Endothelial cell of umbilical vein (primary cell): ENCODE data around the gene POLR1D. TPM values are rescaled to one million over a fixed set of nuclear protein-coding genes. Genes with fewer than 3 reads are reported as not detected.

Source experiments
- BruUV-seq: library from RNA; stranded (reverse); fragments of 400-500 nt; replicated peaks from 2 replicates; lab custom pipeline; 2021; lab: Mats Ljungman, UMichigan
- CTCF ChIA-PET: fragments of 300-600, 350-600 bp; sonication (Branson Sonifier 250); formaldehyde crosslinking; loops from one replicate; lab custom pipeline; 2021; ENCODE audit warnings: antibody characterized with exemption, inconsistent platforms; lab: Charles Lee
- POLR2A ChIA-PET: fragments of 300-600, 350-600 bp; sonication (Branson Sonifier 250); formaldehyde crosslinking; loops from one replicate; lab custom pipeline; 2021; ENCODE audit warnings: antibody characterized with exemption, inconsistent platforms; lab: Charles Lee
- DNase-seq: peaks from one replicate; pipeline ENCODE4 v3.0.0-alpha.2; 2011; ENCODE audit warnings: low read depth, low spot score
- FAIRE-seq: peaks from 2 replicates; lab custom pipeline; 2011; peaks lifted over from hg19 to GRCh38; lab: Jason Lieb, UNC
- H2AFZ ChIP-seq: 2 replicates; pipeline ENCODE4 v1.6.0; 2012; ENCODE audit warnings: low read depth, low read length, control low read depth, inconsistent platforms
- H3K27ac ChIP-seq: 2 replicates; pipeline ENCODE4 v1.5.1; 2011; ENCODE audit warnings: low read depth, mild to moderate bottlenecking, control low read depth, low read length, moderate library complexity; ENCODE audit not compliant: insufficient read depth
- H3K27me3 ChIP-seq, 2 experiments: 2 replicates each; pipeline versions ENCODE4 v1.6.0 to v1.6.1; 2011; ENCODE audit warnings: low read length in 2 of 2, mixed read lengths in 1 of 2; ENCODE audit not compliant: control insufficient read depth in 2 of 2, insufficient read depth in 2 of 2
- H3K36me3 ChIP-seq, 2 experiments: 2 replicates in 1 of 2; 3 replicates in 1 of 2; pipeline ENCODE4 v1.5.1; 2011; ENCODE audit warnings: low read length in 2 of 2, mild to moderate bottlenecking in 1 of 2, moderate library complexity in 1 of 2; ENCODE audit not compliant: control insufficient read depth in 2 of 2, insufficient read depth in 2 of 2; ENCODE audit errors: extremely low read depth in 1 of 2
- H3K4me1 ChIP-seq: 3 replicates; pipeline ENCODE4 v1.5.1; 2011; ENCODE audit warnings: mild to moderate bottlenecking, low read length; ENCODE audit not compliant: control insufficient read depth, insufficient read depth; ENCODE audit errors: extremely low read depth
- H3K4me2 ChIP-seq: 2 replicates; pipeline ENCODE4 v1.6.1; 2011; ENCODE audit warnings: low read length, control low read depth, mixed read lengths; ENCODE audit not compliant: insufficient read depth
- H3K4me3 ChIP-seq, 3 experiments: fragments of 200-600 bp in 1 of 3; sonication (generic), shearing (Covaris generic) in 1 of 3; replicated peaks in 1 of 3; 2 replicates each; pipeline ENCODE4 v1.5.1; 2011 to 2016; ENCODE audit warnings: control low read depth in 3 of 3, low read length in 3 of 3, mild to moderate bottlenecking in 2 of 3, inconsistent platforms in 1 of 3, low read depth in 1 of 3, moderate library complexity in 1 of 3; ENCODE audit not compliant: insufficient read depth in 1 of 3
- H3K79me2 ChIP-seq: 2 replicates; pipeline ENCODE4 v1.6.0; 2012; ENCODE audit warnings: low read length, inconsistent platforms; ENCODE audit not compliant: control insufficient read depth, insufficient read depth
- H3K9ac ChIP-seq: replicated peaks from 2 replicates; pipeline ENCODE3; 2011; ENCODE audit warnings: low read length, control low read depth; ENCODE audit not compliant: insufficient read depth; ENCODE audit errors: extremely low read depth
- H3K9me1 ChIP-seq: replicated peaks from 3 replicates; pipeline ENCODE4 v1.6.0; 2011; ENCODE audit warnings: mild to moderate bottlenecking, low read length; ENCODE audit not compliant: control insufficient read depth, insufficient read depth; ENCODE audit errors: extremely low read depth
- H3K9me3 ChIP-seq: replicated peaks from 2 replicates; pipeline ENCODE4 v1.5.1; 2012; ENCODE audit warnings: low read length, inconsistent platforms; ENCODE audit not compliant: control insufficient read depth, insufficient read depth
- H4K20me1 ChIP-seq: replicated peaks from 2 replicates; pipeline ENCODE3; 2011; ENCODE audit warnings: mild to moderate bottlenecking, low read length; ENCODE audit not compliant: control insufficient read depth, insufficient read depth; ENCODE audit errors: extremely low read depth
- EZH2 ChIP-seq: IDR thresholded peaks from 2 replicates; pipeline ENCODE4 v1.6.1; 2012; ENCODE audit warnings: borderline replicate concordance, low read depth, mild to moderate bottlenecking, moderate library complexity, low read length, inconsistent platforms; ENCODE audit not compliant: severe bottlenecking
- FOS ChIP-seq: IDR thresholded peaks from 2 replicates; pipeline ENCODE4 v1.6.1; 2011; ENCODE audit warnings: mild to moderate bottlenecking, low read length, moderate library complexity, borderline replicate concordance; ENCODE audit not compliant: insufficient read depth
- GATA2 ChIP-seq: IDR thresholded peaks from 2 replicates; pipeline ENCODE4 v1.7.0; 2011; ENCODE audit warnings: low read depth, mild to moderate bottlenecking, moderate library complexity, mixed read lengths, low read length; ENCODE audit not compliant: insufficient read length, insufficient read depth
- JUN ChIP-seq: IDR thresholded peaks from 2 replicates; pipeline ENCODE4 v1.6.1; 2011; ENCODE audit warnings: borderline replicate concordance, low read depth; ENCODE audit not compliant: insufficient read length, insufficient read depth
- MYC ChIP-seq: IDR thresholded peaks from one replicate; pipeline ENCODE4 v1.6.1; 2011; ENCODE audit warnings: mild to moderate bottlenecking, low read depth, low read length
- POLR2A ChIP-seq: IDR thresholded peaks from 2 replicates; pipeline ENCODE4 v1.6.1; 2012; ENCODE audit warnings: low read depth, mild to moderate bottlenecking, control low read depth, low read length
- POLR2AphosphoS5 ChIP-seq: IDR thresholded peaks from 2 replicates; pipeline ENCODE4 v1.6.1; 2012; ENCODE audit warnings: low read depth, mild to moderate bottlenecking, control low read depth, low read length, moderate library complexity; ENCODE audit not compliant: insufficient read depth
- dilution Hi-C: fragments of 300-500 bp; cut with MboI; formaldehyde crosslinking; loops from one replicate; pipeline ENCODE4 v1.15.0; 2019; ENCODE audit warnings: low sequenced_read_pairs; ENCODE audit not compliant: extremely low pct_ligation_motif_present
- intact Hi-C: fragments of 100-400 bp; cut with micrococcal nuclease; formaldehyde crosslinking; loops from one replicate; pipeline ENCODE4 v1.10.0; 2022
- polyA plus RNA-seq, 4 experiments: library from polyadenylated mRNA; depleted of rRNA in 3 of 4; stranded (reverse) in 3 of 4; unstranded in 1 of 4; fragments of >200 nt; gene quantifications; 2 replicates each; pipeline versions ENCODE4 v1.2.1 to v1.2.3, GENCODE V29; 2011 to 2012; ENCODE audit warnings: missing spikeins in 1 of 4
- total RNA-seq: library from RNA; stranded (reverse); gene quantifications from 2 replicates; pipeline ENCODE4 v1.2.3, GENCODE V29; 2021
- TF ChIP-seq, protein P1 (sequence below): IDR thresholded peaks from 2 replicates; pipeline ENCODE4 v1.6.1; 2011; ENCODE audit not compliant: insufficient read depth, insufficient read length
- TF ChIP-seq, protein P2 (sequence below), 2 donors: IDR thresholded peaks; 1 replicate in 1 of 2; 2 replicates in 1 of 2; pipeline ENCODE4 v1.5.1; 2011; ENCODE audit warnings: low read length in 2 of 2, mild to moderate bottlenecking in 2 of 2, moderate library complexity in 2 of 2, control low read depth in 1 of 2, inconsistent platforms in 1 of 2, low read depth in 1 of 2; ENCODE audit not compliant: insufficient read depth in 1 of 2; ENCODE audit errors: extremely low read depth in 1 of 2

The POLR1D gene
- total and polyA plus RNA-seq, 2 donors (not counting 3 experiments of a cell fraction or from before 2014, with no cell fraction given) = 90.7 to 111 TPM

DNA sequence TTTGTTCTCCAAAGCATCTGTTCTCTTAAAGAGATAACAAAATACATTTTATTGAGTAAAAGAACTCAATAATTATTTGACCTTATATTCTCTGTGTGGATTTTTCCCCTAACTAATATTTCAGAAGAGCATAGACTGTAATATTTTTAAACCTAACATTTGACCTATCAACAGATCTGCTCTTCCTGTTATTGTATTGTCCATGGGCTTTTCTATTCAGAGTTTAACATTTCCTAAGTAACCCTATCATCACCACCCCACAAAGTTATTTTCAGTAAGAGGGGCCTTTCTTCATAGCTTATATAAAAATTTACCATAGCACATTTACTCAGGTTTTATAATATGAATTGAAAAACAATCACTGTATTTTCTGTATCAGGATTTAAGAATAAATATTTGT is 17.5 kb downstream of the POLR1D start:
- no peaks in the 10 kb centered on the region for H3K9me3 ChIP-seq
- H3K9me1 ChIP-seq = no peaks in the 10 kb centered on the region
- FAIRE-seq (no peak), DNase-seq (peak; percentile 50)
- H3K79me2 ChIP-seq = peaks cover 20% of the 10 kb centered on the region
- TF ChIP-seq, protein P1, sequence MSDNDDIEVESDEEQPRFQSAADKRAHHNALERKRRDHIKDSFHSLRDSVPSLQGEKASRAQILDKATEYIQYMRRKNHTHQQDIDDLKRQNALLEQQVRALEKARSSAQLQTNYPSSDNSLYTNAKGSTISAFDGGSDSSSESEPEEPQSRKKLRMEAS = no peak
- TF ChIP-seq GATA2 (no peak), POLR2AphosphoS5 (no peak), EZH2 (no peak), MYC (no peak), POLR2A (no peak), JUN (no peak), FOS (no peak)
- TF ChIP-seq, protein P2, sequence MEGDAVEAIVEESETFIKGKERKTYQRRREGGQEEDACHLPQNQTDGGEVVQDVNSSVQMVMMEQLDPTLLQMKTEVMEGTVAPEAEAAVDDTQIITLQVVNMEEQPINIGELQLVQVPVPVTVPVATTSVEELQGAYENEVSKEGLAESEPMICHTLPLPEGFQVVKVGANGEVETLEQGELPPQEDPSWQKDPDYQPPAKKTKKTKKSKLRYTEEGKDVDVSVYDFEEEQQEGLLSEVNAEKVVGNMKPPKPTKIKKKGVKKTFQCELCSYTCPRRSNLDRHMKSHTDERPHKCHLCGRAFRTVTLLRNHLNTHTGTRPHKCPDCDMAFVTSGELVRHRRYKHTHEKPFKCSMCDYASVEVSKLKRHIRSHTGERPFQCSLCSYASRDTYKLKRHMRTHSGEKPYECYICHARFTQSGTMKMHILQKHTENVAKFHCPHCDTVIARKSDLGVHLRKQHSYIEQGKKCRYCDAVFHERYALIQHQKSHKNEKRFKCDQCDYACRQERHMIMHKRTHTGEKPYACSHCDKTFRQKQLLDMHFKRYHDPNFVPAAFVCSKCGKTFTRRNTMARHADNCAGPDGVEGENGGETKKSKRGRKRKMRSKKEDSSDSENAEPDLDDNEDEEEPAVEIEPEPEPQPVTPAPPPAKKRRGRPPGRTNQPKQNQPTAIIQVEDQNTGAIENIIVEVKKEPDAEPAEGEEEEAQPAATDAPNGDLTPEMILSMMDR (IDR thresholded peaks at IDR 0.05; ENCODE audit: extremely low read depth in 1 of 2, insufficient read depth in 1 of 2, low read depth in 1 of 2, low read length in 2 of 2) = no peak
- no peak overlapping the region for H3K27ac ChIP-seq
- intact Hi-C loops = no loop called here
- no peak overlapping the region for H2AFZ ChIP-seq
- H3K27me3 ChIP-seq = no peaks in the 10 kb centered on the region
- dilution Hi-C loops = no loop called here
- H3K4me1 ChIP-seq = peaks cover 23% of the 10 kb centered on the region
- ChIA-PET POLR2A (interaction anchor here (1.0 kb wide), 1 partner anchor 19 kb away, joined by 3 read pairs; the partner anchor contains the start of gene LNX2), CTCF (interaction anchor here (0.7 to 2.0 kb wide), 11 partner anchors 10 to 188 kb away, joined by 3 to 10 read pairs (median 3); partner anchors contain the start of genes LNX2 and POLR1D)
- no peak overlapping the region for H3K9ac ChIP-seq
- H3K36me3 ChIP-seq = no peaks in the 10 kb centered on the region
- no TSS peak for BruUV-seq
- peaks cover 2% of the 10 kb centered on the region for H4K20me1 ChIP-seq
- H3K4me2 ChIP-seq = peak overlapping the region; percentile 42
- no peak overlapping the region for H3K4me3 ChIP-seq
